ENCODE measurements around the gene ERBB3.

Gene ERBB3

GRCh38 chr12:56119361-56119796 lies 39.4 kb downstream of the ERBB3 start (continued):
- TF ChIP-seq, protein P1, sequence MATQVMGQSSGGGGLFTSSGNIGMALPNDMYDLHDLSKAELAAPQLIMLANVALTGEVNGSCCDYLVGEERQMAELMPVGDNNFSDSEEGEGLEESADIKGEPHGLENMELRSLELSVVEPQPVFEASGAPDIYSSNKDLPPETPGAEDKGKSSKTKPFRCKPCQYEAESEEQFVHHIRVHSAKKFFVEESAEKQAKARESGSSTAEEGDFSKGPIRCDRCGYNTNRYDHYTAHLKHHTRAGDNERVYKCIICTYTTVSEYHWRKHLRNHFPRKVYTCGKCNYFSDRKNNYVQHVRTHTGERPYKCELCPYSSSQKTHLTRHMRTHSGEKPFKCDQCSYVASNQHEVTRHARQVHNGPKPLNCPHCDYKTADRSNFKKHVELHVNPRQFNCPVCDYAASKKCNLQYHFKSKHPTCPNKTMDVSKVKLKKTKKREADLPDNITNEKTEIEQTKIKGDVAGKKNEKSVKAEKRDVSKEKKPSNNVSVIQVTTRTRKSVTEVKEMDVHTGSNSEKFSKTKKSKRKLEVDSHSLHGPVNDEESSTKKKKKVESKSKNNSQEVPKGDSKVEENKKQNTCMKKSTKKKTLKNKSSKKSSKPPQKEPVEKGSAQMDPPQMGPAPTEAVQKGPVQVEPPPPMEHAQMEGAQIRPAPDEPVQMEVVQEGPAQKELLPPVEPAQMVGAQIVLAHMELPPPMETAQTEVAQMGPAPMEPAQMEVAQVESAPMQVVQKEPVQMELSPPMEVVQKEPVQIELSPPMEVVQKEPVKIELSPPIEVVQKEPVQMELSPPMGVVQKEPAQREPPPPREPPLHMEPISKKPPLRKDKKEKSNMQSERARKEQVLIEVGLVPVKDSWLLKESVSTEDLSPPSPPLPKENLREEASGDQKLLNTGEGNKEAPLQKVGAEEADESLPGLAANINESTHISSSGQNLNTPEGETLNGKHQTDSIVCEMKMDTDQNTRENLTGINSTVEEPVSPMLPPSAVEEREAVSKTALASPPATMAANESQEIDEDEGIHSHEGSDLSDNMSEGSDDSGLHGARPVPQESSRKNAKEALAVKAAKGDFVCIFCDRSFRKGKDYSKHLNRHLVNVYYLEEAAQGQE (tag by site-specific recombination; IDR thresholded peaks at IDR 0.05): 0 out of 2 replicates have a peak, but pooled peaks have one; percentile 19
- TF ChIP-seq KLF9 (tag by site-specific recombination; IDR thresholded peaks at IDR 0.05; ENCODE audit: low read depth) (peak; percentile 25; the same call in 1 of the 2 replicates), KLF10 (tag by site-specific recombination; IDR thresholded peaks at IDR 0.05) (0 out of 2 replicates have a peak, but pooled peaks have one; percentile 13), ZNF785 (tag by site-specific recombination; IDR thresholded peaks at IDR 0.05) (no peak), KLF8 (tag by site-specific recombination; IDR thresholded peaks at IDR 0.05) (peak; percentile 40; the same call in 1 of the 2 replicates), ZEB2 (tag by site-specific recombination; IDR thresholded peaks at IDR 0.05) (no peak), ZNF214 (tag by site-specific recombination; IDR thresholded peaks at IDR 0.05; ENCODE audit: borderline replicate concordance) (no peak), ZNF777 (tag by site-specific recombination; IDR thresholded peaks at IDR 0.05; ENCODE audit: borderline replicate concordance) (no peak), ZNF133 (tag by site-specific recombination; IDR thresholded peaks at IDR 0.05) (no peak), ZNF311 (tag by site-specific recombination; IDR thresholded peaks at IDR 0.05; ENCODE audit: borderline replicate concordance) (no peak), ZNF211 (tag by site-specific recombination; IDR thresholded peaks at IDR 0.05; ENCODE audit: low read depth) (no peak), ZNF664 (tag by site-specific recombination; IDR thresholded peaks at IDR 0.05) (no peak), GLI4 (tag by site-specific recombination; IDR thresholded peaks at IDR 0.05) (no peak), ZNF600 (tag by site-specific recombination; IDR thresholded peaks at IDR 0.05) (no peak), ZNF521 (tag by site-specific recombination; IDR thresholded peaks at IDR 0.05) (no peak), OVOL3 (tag by site-specific recombination; IDR thresholded peaks at IDR 0.05) (no peak), ZNF560 (tag by site-specific recombination; IDR thresholded peaks at IDR 0.05; ENCODE audit: borderline replicate concordance) (no peak), GFI1B (tag by site-specific recombination; IDR thresholded peaks at IDR 0.05) (no peak), ZNF335 (tag by site-specific recombination; conservative IDR thresholded peaks at IDR 0.05) (0 out of 2 replicates have a peak, but pooled peaks have one; percentile 19), ZNF843 (tag by site-specific recombination; IDR thresholded peaks at IDR 0.05) (no peak), GLIS1 (tag by site-specific recombination; IDR thresholded peaks at IDR 0.05) (peak; percentile 88), MYNN (tag by site-specific recombination; IDR thresholded peaks at IDR 0.05; ENCODE audit: borderline replicate concordance) (no peak), KLF7 (tag by site-specific recombination; IDR thresholded peaks at IDR 0.05; ENCODE audit: borderline replicate concordance) (no peak), ZNF549 (tag by site-specific recombination; IDR thresholded peaks at IDR 0.05) (no peak), ZNF23 (tag by site-specific recombination; IDR thresholded peaks at IDR 0.05; ENCODE audit: borderline replicate concordance) (no peak), ZNF184 (tag by site-specific recombination; IDR thresholded peaks at IDR 0.05) (no peak)
- TF ChIP-seq, protein P2, sequence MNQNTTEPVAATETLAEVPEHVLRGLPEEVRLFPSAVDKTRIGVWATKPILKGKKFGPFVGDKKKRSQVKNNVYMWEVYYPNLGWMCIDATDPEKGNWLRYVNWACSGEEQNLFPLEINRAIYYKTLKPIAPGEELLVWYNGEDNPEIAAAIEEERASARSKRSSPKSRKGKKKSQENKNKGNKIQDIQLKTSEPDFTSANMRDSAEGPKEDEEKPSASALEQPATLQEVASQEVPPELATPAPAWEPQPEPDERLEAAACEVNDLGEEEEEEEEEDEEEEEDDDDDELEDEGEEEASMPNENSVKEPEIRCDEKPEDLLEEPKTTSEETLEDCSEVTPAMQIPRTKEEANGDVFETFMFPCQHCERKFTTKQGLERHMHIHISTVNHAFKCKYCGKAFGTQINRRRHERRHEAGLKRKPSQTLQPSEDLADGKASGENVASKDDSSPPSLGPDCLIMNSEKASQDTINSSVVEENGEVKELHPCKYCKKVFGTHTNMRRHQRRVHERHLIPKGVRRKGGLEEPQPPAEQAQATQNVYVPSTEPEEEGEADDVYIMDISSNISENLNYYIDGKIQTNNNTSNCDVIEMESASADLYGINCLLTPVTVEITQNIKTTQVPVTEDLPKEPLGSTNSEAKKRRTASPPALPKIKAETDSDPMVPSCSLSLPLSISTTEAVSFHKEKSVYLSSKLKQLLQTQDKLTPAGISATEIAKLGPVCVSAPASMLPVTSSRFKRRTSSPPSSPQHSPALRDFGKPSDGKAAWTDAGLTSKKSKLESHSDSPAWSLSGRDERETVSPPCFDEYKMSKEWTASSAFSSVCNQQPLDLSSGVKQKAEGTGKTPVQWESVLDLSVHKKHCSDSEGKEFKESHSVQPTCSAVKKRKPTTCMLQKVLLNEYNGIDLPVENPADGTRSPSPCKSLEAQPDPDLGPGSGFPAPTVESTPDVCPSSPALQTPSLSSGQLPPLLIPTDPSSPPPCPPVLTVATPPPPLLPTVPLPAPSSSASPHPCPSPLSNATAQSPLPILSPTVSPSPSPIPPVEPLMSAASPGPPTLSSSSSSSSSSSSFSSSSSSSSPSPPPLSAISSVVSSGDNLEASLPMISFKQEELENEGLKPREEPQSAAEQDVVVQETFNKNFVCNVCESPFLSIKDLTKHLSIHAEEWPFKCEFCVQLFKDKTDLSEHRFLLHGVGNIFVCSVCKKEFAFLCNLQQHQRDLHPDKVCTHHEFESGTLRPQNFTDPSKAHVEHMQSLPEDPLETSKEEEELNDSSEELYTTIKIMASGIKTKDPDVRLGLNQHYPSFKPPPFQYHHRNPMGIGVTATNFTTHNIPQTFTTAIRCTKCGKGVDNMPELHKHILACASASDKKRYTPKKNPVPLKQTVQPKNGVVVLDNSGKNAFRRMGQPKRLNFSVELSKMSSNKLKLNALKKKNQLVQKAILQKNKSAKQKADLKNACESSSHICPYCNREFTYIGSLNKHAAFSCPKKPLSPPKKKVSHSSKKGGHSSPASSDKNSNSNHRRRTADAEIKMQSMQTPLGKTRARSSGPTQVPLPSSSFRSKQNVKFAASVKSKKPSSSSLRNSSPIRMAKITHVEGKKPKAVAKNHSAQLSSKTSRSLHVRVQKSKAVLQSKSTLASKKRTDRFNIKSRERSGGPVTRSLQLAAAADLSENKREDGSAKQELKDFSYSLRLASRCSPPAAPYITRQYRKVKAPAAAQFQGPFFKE (tag by site-specific recombination; IDR thresholded peaks at IDR 0.05; ENCODE audit: borderline replicate concordance): no peak
- TF ChIP-seq, protein P3, sequence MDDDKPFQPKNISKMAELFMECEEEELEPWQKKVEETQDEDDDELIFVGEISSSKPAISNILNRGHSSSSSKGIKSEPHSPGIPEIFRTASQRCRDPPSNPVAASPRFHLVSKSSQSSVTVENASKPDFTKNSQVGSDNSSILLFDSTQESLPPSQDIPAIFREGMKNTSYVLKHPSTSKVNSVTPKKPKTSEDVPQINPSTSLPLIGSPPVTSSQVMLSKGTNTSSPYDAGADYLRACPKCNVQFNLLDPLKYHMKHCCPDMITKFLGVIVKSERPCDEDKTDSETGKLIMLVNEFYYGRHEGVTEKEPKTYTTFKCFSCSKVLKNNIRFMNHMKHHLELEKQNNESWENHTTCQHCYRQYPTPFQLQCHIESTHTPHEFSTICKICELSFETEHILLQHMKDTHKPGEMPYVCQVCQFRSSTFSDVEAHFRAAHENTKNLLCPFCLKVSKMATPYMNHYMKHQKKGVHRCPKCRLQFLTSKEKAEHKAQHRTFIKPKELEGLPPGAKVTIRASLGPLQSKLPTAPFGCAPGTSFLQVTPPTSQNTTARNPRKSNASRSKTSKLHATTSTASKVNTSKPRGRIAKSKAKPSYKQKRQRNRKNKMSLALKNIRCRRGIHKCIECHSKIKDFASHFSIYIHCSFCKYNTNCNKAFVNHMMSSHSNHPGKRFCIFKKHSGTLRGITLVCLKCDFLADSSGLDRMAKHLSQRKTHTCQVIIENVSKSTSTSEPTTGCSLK (tag by site-specific recombination; IDR thresholded peaks at IDR 0.05): no peak
- TF ChIP-seq, protein P4, sequence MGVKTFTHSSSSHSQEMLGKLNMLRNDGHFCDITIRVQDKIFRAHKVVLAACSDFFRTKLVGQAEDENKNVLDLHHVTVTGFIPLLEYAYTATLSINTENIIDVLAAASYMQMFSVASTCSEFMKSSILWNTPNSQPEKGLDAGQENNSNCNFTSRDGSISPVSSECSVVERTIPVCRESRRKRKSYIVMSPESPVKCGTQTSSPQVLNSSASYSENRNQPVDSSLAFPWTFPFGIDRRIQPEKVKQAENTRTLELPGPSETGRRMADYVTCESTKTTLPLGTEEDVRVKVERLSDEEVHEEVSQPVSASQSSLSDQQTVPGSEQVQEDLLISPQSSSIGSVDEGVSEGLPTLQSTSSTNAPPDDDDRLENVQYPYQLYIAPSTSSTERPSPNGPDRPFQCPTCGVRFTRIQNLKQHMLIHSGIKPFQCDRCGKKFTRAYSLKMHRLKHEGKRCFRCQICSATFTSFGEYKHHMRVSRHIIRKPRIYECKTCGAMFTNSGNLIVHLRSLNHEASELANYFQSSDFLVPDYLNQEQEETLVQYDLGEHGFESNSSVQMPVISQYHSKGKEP (tag by site-specific recombination; IDR thresholded peaks at IDR 0.05): no peak

Measured in HEK293 (cell line).